ENCODE data around the gene YEATS4.

The YEATS4 gene

GRCh38 chr12:69396963-69397362 lies 37.4 kb downstream of the YEATS4 start:
- DNase-seq: no peak

GRCh38 chr12:69397978-69398377 lies 38.4 kb downstream of the YEATS4 start:
- no peak for DNase-seq

GRCh38 chr12:69401940-69402339 lies 42.4 kb downstream of the YEATS4 start:
- DNase-seq: no peak

GRCh38 chr12:69404851-69405565 lies 45.5 kb downstream of the YEATS4 start:
- no peak for DNase-seq

- DNase-seq: no peak
These were observed 46.0 kb downstream of the YEATS4 start for GRCh38 chr12:69405566-69405865.

- no peak for DNase-seq
These were observed 46.7 kb downstream of the YEATS4 start for GRCh38 chr12:69406217-69406616.

- no peak for DNase-seq
These were observed 51.0 kb downstream of the YEATS4 start for GRCh38 chr12:69410571-69410970.

- no peak for DNase-seq
These were observed 53.1 kb downstream of the YEATS4 start for GRCh38 chr12:69412655-69413054.

GRCh38 chr12:69415471-69416275 lies 56.1 kb downstream of the YEATS4 start:
- DNase-seq: no peak

GRCh38 chr12:69417231-69417630 lies 57.7 kb downstream of the YEATS4 start:
- DNase-seq: no peak

- no peak for DNase-seq
These were observed 58.2 kb downstream of the YEATS4 start for GRCh38 chr12:69417741-69418167.

- no peak for DNase-seq
These were observed 60.2 kb downstream of the YEATS4 start for GRCh38 chr12:69419701-69420100.

GRCh38 chr12:69421548-69421947 lies 62.0 kb downstream of the YEATS4 start:
- no peak for DNase-seq

- DNase-seq: no peak
These were observed 63.7 kb downstream of the YEATS4 start for GRCh38 chr12:69423037-69423905.

- DNase-seq: no peak
These were observed 65.9 kb downstream of the YEATS4 start for GRCh38 chr12:69425417-69425816.

GRCh38 chr12:69428351-69429073 lies 69.0 kb downstream of the YEATS4 start:
- DNase-seq: no peak

- no peak for DNase-seq
These were observed 71.5 kb downstream of the YEATS4 start for GRCh38 chr12:69430942-69431590.

GRCh38 chr12:69431591-69432222 lies 72.2 kb downstream of the YEATS4 start:
- no peak for DNase-seq

- no peak for DNase-seq
These were observed 74.1 kb downstream of the YEATS4 start for GRCh38 chr12:69433653-69434052.

- no peak for DNase-seq
These were observed 76.1 kb downstream of the YEATS4 start for GRCh38 chr12:69435644-69436043.

- no peak for DNase-seq
These were observed 77.5 kb downstream of the YEATS4 start for GRCh38 chr12:69437073-69437472.

- DNase-seq: no peak
These were observed 79.0 kb downstream of the YEATS4 start for GRCh38 chr12:69438539-69438938.
